ENCODE results near the gene HNRNPA0.

HNRNPA0 gene

DNA sequence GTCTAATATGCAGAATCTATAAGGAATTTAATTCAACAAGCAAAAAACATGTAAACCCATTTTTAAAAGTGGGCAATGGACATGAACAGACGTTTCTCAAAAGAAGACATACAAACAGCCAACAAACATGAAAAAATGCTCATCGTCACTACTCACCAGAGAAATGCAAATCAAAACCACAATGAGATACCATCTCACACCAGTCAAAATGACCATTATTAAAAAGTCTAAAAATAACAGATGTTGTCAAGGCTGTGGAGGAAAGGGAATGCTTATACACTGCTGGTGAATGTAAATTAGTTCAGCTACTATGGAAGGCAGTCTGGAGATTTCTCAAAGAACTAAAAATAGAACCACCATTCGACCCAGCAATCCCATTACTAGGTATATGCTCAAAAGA lies 15.2 kb downstream of the HNRNPA0 start:
- DNase-seq (ENCODE audit: extremely low spot score): no peak
- POLR2A ChIA-PET: no interaction called here
- CTCF ChIA-PET: interaction anchor here (1.0 to 10.9 kb wide), 7 partner anchors 12 to 110 kb away, joined by 3 to 292 read pairs (median 17); no protein-coding TSS in a partner anchor
- TF ChIP-seq, protein P1, sequence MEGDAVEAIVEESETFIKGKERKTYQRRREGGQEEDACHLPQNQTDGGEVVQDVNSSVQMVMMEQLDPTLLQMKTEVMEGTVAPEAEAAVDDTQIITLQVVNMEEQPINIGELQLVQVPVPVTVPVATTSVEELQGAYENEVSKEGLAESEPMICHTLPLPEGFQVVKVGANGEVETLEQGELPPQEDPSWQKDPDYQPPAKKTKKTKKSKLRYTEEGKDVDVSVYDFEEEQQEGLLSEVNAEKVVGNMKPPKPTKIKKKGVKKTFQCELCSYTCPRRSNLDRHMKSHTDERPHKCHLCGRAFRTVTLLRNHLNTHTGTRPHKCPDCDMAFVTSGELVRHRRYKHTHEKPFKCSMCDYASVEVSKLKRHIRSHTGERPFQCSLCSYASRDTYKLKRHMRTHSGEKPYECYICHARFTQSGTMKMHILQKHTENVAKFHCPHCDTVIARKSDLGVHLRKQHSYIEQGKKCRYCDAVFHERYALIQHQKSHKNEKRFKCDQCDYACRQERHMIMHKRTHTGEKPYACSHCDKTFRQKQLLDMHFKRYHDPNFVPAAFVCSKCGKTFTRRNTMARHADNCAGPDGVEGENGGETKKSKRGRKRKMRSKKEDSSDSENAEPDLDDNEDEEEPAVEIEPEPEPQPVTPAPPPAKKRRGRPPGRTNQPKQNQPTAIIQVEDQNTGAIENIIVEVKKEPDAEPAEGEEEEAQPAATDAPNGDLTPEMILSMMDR (IDR thresholded peaks at IDR 0.05; ENCODE audit: control extremely low read depth, extremely low read depth, low read depth, missing control alignments): no peak

DNA sequence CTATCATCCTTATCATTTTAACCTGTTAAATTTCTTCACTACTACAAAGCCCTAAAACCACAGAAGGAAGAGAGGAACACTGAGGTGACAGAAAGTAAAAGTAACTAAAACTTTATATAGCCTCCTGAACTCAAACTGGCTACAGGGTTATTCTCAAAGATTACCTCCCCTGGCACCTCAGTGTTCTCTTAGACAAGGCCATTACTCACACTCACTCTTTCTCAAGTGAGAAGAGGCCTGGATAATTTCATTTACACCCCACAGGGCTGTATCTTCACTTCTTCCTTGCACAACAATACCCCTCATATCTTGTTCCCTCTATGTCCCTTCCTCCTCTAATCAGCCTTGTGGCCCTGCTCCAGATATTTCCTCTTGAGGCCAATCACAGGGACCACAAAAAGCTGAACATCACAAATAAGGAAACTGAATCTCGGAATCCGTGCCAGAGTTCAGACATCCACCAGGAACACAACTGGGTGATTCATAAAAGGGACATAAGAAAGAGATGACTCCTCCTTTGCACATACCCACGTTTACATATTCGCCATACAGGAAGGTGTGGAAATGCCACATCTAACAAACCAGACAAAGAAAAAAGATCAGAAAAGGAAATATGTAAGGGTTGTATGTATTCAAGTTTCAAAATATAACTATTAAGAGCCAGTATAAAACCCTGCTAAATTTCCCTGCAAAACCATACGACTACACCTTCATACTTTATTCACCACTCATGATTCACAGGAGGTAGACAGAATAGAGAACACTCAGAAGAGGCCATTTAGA lies 16.6 kb downstream of the HNRNPA0 start:
- POLR2A ChIA-PET: no interaction called here
- CTCF ChIA-PET: interaction anchor here (1.0 to 10.9 kb wide), 8 partner anchors 10 to 109 kb away, joined by 3 to 292 read pairs (median 13); no protein-coding TSS in a partner anchor
- peak; percentile 18 for DNase-seq (ENCODE audit: extremely low spot score)
- TF ChIP-seq, protein P1 (IDR thresholded peaks at IDR 0.05; ENCODE audit: control extremely low read depth, extremely low read depth, low read depth, missing control alignments): no peak

DNA sequence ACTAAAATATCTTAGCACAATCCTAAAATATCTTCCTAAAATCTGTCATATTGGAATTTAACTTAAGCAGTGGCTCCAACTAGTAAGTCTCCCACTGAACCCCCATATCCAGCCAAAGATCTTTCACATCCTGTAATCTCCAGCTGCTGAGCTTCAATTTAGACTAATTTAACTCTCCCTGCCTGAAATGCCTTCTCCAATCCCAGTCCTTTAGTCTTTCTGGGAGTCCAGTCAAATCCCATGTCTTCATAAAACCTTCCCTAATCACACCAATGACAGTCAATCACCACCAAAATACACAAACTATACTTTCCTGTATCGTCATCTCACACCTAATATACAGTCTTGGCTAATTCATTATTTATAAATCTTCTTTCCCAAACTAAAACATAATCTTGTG lies 17.7 kb downstream of the HNRNPA0 start:
- TF ChIP-seq, protein P1 (IDR thresholded peaks at IDR 0.05; ENCODE audit: control extremely low read depth, extremely low read depth, low read depth, missing control alignments): no peak
- ChIA-PET CTCF (interaction anchor here (0.9 to 10.9 kb wide), 16 partner anchors 9 to 107 kb away, joined by 3 to 292 read pairs (median 5); partner anchors contain the start of gene HNRNPA0), POLR2A (interaction anchor here (0.7 kb wide), 1 partner anchor 15 kb away, joined by 3 read pairs; no protein-coding TSS in a partner anchor)
- no peak for DNase-seq (ENCODE audit: extremely low spot score)

DNA sequence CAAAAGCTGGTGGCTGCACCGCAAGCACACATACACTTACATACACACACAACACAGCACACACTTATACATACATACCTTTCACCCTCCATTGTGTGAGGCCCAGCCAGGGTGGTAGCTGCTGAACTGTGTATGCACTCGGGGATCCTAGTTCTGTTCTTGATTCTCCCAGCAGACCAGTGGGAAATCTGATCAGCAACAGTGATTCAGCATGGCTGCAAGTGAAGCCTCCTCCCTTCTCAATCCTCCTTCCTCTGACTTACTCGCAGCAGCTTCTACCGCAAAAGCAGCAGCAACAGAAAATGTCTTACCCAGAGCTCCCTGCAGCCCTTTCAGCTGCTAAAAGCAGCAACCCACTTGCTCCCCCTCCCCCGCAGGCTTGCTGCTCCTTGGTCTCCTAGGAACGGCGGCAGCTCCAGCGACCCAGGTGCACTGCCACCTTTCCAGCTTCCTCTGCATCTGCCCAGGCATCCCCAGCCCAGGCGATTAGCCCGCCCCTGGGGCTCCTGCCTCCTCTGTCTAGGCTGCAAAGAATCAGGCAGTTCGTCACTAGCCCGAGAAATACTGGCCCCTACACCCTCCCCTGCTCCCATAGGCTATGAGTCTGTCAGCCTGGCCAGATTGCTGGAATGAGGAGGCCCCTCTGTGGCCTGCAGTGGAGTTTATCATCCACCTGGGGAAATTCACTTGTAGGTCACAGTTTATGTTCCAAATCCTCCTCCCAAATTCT lies 18.4 kb downstream of the HNRNPA0 start, which contains the start of gene KLHL3:
TSS of gene KLHL3 (minus strand) at position 535 of the 730 bp plus-strand sequence. CDS start at position 92, 443 bp downstream.
- DNase-seq (ENCODE audit: extremely low spot score): peak; percentile 58
- CTCF ChIA-PET: interaction anchor here (0.9 to 10.9 kb wide), 16 partner anchors 9 to 107 kb away, joined by 3 to 292 read pairs (median 5); partner anchors contain the start of gene HNRNPA0
- POLR2A ChIA-PET: interaction anchor here (0.7 kb wide), 1 partner anchor 17 kb away, joined by 3 read pairs; no protein-coding TSS in a partner anchor
- TF ChIP-seq, protein P1 (IDR thresholded peaks at IDR 0.05; ENCODE audit: control extremely low read depth, extremely low read depth, low read depth, missing control alignments): peak; percentile 36

DNA sequence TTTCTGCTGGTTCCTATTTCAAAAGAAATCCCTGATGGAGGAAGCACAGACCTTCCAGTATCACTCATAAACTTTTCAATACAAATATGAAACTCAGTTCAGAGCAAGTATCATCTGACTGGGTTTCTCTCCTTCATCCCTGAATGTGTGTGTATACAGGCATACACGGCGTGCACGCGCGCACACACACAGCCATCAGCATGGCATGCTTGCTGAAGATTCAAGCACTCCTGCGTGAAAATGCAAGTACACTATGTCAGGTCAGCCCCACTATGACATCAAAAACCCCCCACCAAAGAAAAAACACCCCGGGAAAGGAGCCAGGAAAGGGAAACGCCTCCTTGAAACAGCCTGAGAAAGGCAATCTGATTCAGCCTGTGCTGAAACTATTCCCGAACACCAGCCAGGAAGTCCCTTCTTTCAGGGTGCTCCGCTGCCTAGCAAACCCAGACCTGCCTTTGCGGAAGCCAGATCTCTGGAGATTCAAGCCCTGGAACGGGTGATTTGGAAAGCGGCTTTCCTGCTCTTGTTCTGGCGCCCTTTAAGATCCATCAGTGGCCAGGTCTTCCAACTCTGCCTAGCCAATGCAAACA lies 19.1 kb downstream of the HNRNPA0 start:
- DNase-seq (ENCODE audit: extremely low spot score): peak; percentile 15
- TF ChIP-seq, protein P1 (IDR thresholded peaks at IDR 0.05; ENCODE audit: control extremely low read depth, extremely low read depth, low read depth, missing control alignments): no peak
- CTCF ChIA-PET: interaction anchor here (1.0 to 10.9 kb wide), 11 partner anchors 8 to 106 kb away, joined by 3 to 292 read pairs (median 7); partner anchors contain the start of gene HNRNPA0
- POLR2A ChIA-PET: interaction anchor here (0.7 kb wide), 1 partner anchor 18 kb away, joined by 3 read pairs; no protein-coding TSS in a partner anchor

DNA sequence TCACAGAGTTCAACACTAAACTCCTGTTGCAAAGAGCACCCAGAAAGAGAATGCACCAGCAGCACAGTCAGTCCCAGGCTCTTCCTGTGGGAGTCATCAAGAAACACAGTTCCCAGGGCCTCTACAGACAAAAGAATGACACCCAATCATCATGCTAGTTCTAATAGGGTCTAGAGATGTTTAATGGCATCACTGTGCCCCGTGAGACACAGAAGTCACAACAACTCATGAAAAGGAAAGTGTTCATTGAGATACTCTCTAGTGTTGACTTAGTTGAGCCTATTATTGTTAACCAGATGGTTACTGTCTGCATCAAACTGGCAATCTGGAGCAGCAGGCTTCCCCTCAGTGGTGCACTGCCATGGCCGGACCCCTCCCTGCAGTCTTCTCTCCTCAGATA lies 19.8 kb downstream of the HNRNPA0 start:
- CTCF ChIA-PET: interaction anchor here (0.9 to 10.9 kb wide), 5 partner anchors 8 to 104 kb away, joined by 3 to 292 read pairs (median 5); no protein-coding TSS in a partner anchor
- TF ChIP-seq, protein P1 (IDR thresholded peaks at IDR 0.05; ENCODE audit: control extremely low read depth, extremely low read depth, low read depth, missing control alignments): no peak
- POLR2A ChIA-PET: no interaction called here
- DNase-seq (ENCODE audit: extremely low spot score): no peak

Measured in GM10248 (cell line).